HG03565 (cell line): Measurements from ENCODE around the gene RPS6KL1.
"Not testable (repeated sequence)": the region's sequence is repeated elsewhere in the genome, so short reads cannot be mapped to it uniquely, and the experiment has no call there.

ENCODE experiments used
- ATAC-seq: cut with Tn5 transposase; IDR thresholded peaks from one replicate; pipeline ENCODE4 v1.9.1; 2021; ENCODE audit warnings: mild to moderate bottlenecking, moderate library complexity; ENCODE audit not compliant: unreplicated experiment

Gene RPS6KL1

GRCh38 chr14:74937171-74937570, 14.1 kb upstream of the RPS6KL1 start:
- no peak for ATAC-seq

GRCh38 chr14:74936731-74937130, 13.7 kb upstream of the RPS6KL1 start:
- no peak for ATAC-seq

GRCh38 chr14:74936151-74936550, 13.1 kb upstream of the RPS6KL1 start:
- ATAC-seq, result no peak

GRCh38 chr14:74935360-74935680, 12.3 kb upstream of the RPS6KL1 start:
- ATAC-seq, result no peak

- ATAC-seq, result no peak
Observed at GRCh38 chr14:74934476-74935359, 11.7 kb upstream of the RPS6KL1 start.

GRCh38 chr14:74934041-74934440, 11.0 kb upstream of the RPS6KL1 start:
- ATAC-seq, result no peak

- ATAC-seq, result not testable (repeated sequence)
Observed at GRCh38 chr14:74932936-74933335, 9.9 kb upstream of the RPS6KL1 start.

GRCh38 chr14:74932401-74932901, 9.4 kb upstream of the RPS6KL1 start:
- no peak for ATAC-seq

- ATAC-seq, result not testable (repeated sequence)
Observed at GRCh38 chr14:74931744-74932143, 8.7 kb upstream of the RPS6KL1 start.

GRCh38 chr14:74929242-74929641, 6.2 kb upstream of the RPS6KL1 start:
- no peak for ATAC-seq

- no peak for ATAC-seq
Observed at GRCh38 chr14:74927225-74927624, 4.2 kb upstream of the RPS6KL1 start.

- no peak for ATAC-seq
Observed at GRCh38 chr14:74924061-74924460, 1.0 kb upstream of the RPS6KL1 start.

GRCh38 chr14:74921987-74922751, 891 bp downstream of the RPS6KL1 start:
- ATAC-seq, result no peak

- no peak for ATAC-seq
Observed at GRCh38 chr14:74921053-74921620, 1.9 kb downstream of the RPS6KL1 start.

- ATAC-seq, result no peak
Observed at GRCh38 chr14:74920281-74920680, 2.8 kb downstream of the RPS6KL1 start.

- no peak for ATAC-seq
Observed at GRCh38 chr14:74919421-74920165, 3.5 kb downstream of the RPS6KL1 start.

GRCh38 chr14:74918380-74918779, 4.7 kb downstream of the RPS6KL1 start:
- ATAC-seq, result no peak

- no peak for ATAC-seq
Observed at GRCh38 chr14:74917646-74918081, 5.4 kb downstream of the RPS6KL1 start.

GRCh38 chr14:74917178-74917543, 5.9 kb downstream of the RPS6KL1 start:
- no peak for ATAC-seq

GRCh38 chr14:74915826-74916225, 7.2 kb downstream of the RPS6KL1 start:
- ATAC-seq, result no peak

GRCh38 chr14:74915426-74915825, 7.6 kb downstream of the RPS6KL1 start:
- no peak for ATAC-seq
